ENCODE data around the gene SGPP1. TPM values are rescaled to one million over a fixed set of nuclear protein-coding genes. Genes with fewer than 3 reads are reported as not detected.

SGPP1 gene
- polyA plus RNA-seq, 2 of the 4 experiments (the other 2 are of a cell fraction), result 16.1 to 28.2 TPM

- no peak for FAIRE-seq
- no peaks in the 10 kb centered on the region for H3K9me3 ChIP-seq
- no peak overlapping the region for H3K27ac ChIP-seq
- no peak overlapping the region for H3K4me3 ChIP-seq
- TF ChIP-seq NFE2L2 (conservative IDR thresholded peaks at IDR 0.05; ENCODE audit: low read length), result no peak
- no peak for TF ChIP-seq POLR2AphosphoS2 (conservative IDR thresholded peaks at IDR 0.05; ENCODE audit: low read length)
- no peak for TF ChIP-seq EHMT2 (IDR thresholded peaks at IDR 0.05; ENCODE audit: low read depth)
- no peak for TF ChIP-seq RAD21 (conservative IDR thresholded peaks at IDR 0.05 in 1 of 2, IDR thresholded peaks at IDR 0.05 in 1 of 2)
- TF ChIP-seq, protein P1, sequence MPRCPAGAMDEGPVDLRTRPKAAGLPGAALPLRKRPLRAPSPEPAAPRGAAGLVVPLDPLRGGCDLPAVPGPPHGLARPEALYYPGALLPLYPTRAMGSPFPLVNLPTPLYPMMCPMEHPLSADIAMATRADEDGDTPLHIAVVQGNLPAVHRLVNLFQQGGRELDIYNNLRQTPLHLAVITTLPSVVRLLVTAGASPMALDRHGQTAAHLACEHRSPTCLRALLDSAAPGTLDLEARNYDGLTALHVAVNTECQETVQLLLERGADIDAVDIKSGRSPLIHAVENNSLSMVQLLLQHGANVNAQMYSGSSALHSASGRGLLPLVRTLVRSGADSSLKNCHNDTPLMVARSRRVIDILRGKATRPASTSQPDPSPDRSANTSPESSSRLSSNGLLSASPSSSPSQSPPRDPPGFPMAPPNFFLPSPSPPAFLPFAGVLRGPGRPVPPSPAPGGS (IDR thresholded peaks at IDR 0.05), result no peak
- TF ChIP-seq HDAC2 (IDR thresholded peaks at IDR 0.05), result no peak
- TF ChIP-seq CEBPB (IDR thresholded peaks at IDR 0.05), result no peak
- TF ChIP-seq KDM5A (IDR thresholded peaks at IDR 0.05), result no peak
- no peak for TF ChIP-seq ZNF302 (CRISPR knock-in tag; IDR thresholded peaks at IDR 0.05)
- no peak for TF ChIP-seq HOXB5 (CRISPR knock-in tag; IDR thresholded peaks at IDR 0.05)
- TF ChIP-seq, protein P2, sequence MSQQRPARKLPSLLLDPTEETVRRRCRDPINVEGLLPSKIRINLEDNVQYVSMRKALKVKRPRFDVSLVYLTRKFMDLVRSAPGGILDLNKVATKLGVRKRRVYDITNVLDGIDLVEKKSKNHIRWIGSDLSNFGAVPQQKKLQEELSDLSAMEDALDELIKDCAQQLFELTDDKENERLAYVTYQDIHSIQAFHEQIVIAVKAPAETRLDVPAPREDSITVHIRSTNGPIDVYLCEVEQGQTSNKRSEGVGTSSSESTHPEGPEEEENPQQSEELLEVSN (IDR thresholded peaks at IDR 0.05; ENCODE audit: borderline replicate concordance, low read depth), result no peak
- no peak for TF ChIP-seq ZFP36 (IDR thresholded peaks at IDR 0.05; ENCODE audit: borderline replicate concordance, partially characterized antibody)
- no peak for TF ChIP-seq TFCP2L1 (CRISPR knock-in tag; IDR thresholded peaks at IDR 0.05)
- no peak for TF ChIP-seq MAZ (IDR thresholded peaks at IDR 0.05; ENCODE audit: borderline replicate concordance, low read depth, low read length)
- no peak for TF ChIP-seq CHD4 (IDR thresholded peaks at IDR 0.05; ENCODE audit: borderline replicate concordance)
- no peak for TF ChIP-seq MAFK (IDR thresholded peaks at IDR 0.05; ENCODE audit: partially characterized antibody)
- no peak for TF ChIP-seq RNF2 (IDR thresholded peaks at IDR 0.05; ENCODE audit: borderline replicate concordance, low read depth)
- no peak for TF ChIP-seq ESRRA (IDR thresholded peaks at IDR 0.05; ENCODE audit: borderline replicate concordance, low read length)
- no peak for TF ChIP-seq SMC3 (IDR thresholded peaks at IDR 0.05)
- WGBS (ENCODE audit: missing lambda C conversion rate), result 92% methylated on average over 4 of the region's 4 CpGs
- no peak overlapping the region for H3K4me2 ChIP-seq
- POLR2A ChIA-PET, result no interaction called here
- CTCF ChIA-PET, result interaction anchor here (0.6 kb wide), 1 partner anchor 1701 kb away, joined by 3 read pairs; no protein-coding TSS in a partner anchor
- no peak for DNase-seq (ENCODE audit: low read depth in 1 of 2, low spot score in 1 of 2)
- no peaks in the 10 kb centered on the region for H3K4me1 ChIP-seq
- no peak for ATAC-seq
These were observed 68.1 kb downstream of the SGPP1 start for GRCh38 chr14:63659726-63660125.

DNA sequence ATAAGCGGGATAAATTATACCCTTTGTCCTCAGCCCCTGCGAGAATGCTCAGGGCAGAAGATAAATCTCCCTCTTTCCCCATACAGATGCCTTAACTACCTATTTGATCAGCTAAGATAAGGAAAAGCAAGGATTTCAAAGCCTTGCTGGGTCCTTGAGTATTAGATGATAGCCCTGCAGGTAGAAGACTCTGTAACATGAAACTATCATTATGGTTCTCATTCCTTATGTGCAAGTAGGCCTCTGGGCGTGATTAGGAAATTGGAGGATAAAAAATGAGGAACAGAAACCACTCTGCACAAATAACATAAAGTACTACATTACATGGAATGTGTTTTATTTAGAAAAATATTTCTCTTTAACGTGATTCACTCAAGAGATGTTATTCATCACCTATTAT, 71.7 kb downstream of the SGPP1 start:
- no peak overlapping the region for H3K27ac ChIP-seq
- ATAC-seq, result no peak
- POLR2A ChIA-PET, result no interaction called here
- no peak for FAIRE-seq
- 78% methylated on average over 4 of the region's 4 CpGs for WGBS (ENCODE audit: missing lambda C conversion rate)
- H3K4me3 ChIP-seq, result no peak overlapping the region
- no peak for DNase-seq (ENCODE audit: low read depth in 1 of 2, low spot score in 1 of 2)
- H3K4me1 ChIP-seq, result no peaks in the 10 kb centered on the region
- no peaks in the 10 kb centered on the region for H3K9me3 ChIP-seq
- CTCF ChIA-PET, result interaction anchor here (1.1 to 1.2 kb wide), 2 partner anchors 114 to 138 kb away, joined by 3 read pairs; no protein-coding TSS in a partner anchor
- H3K4me2 ChIP-seq, result no peak overlapping the region
- TF ChIP-seq JUNB (IDR thresholded peaks at IDR 0.05) (no peak), ATOH8 (CRISPR knock-in tag; IDR thresholded peaks at IDR 0.05; ENCODE audit: low read depth) (no peak), PHF8 (IDR thresholded peaks at IDR 0.05; ENCODE audit: borderline replicate concordance, low read depth) (no peak), TP53 (CRISPR knock-in tag; IDR thresholded peaks at IDR 0.05) (no peak), CBX2 (IDR thresholded peaks at IDR 0.05; ENCODE audit: borderline replicate concordance, low read depth) (no peak), FOSB (CRISPR knock-in tag; IDR thresholded peaks at IDR 0.05) (no peak)

Measured in A549 (cell line).